Activated naive CD4-positive, alpha-beta T cell treated with anti-CD3 and anti-CD28 coated beads, Interleukin-2, amount 50 U/mL, for 24 hours (primary cell): ENCODE results near the gene ARID1B.

Experiments
- H3K27ac Mint-ChIP-seq: one replicate; pipeline ENCODE4 v1.8.0; 2021; ENCODE audit warnings: mild to moderate bottlenecking, mixed read lengths
- H3K27me3 Mint-ChIP-seq: one replicate; pipeline ENCODE4 v1.8.0; 2021; ENCODE audit warnings: mixed read lengths
- H3K36me3 Mint-ChIP-seq: one replicate; pipeline ENCODE4 v1.8.0; 2021; ENCODE audit warnings: mixed read lengths
- H3K4me1 Mint-ChIP-seq: one replicate; pipeline ENCODE4 v1.8.0; 2021; ENCODE audit warnings: mixed read lengths
- H3K4me3 Mint-ChIP-seq: one replicate; pipeline ENCODE4 v1.8.0; 2021; ENCODE audit warnings: mild to moderate bottlenecking, mixed read lengths
- H3K9me3 Mint-ChIP-seq: one replicate; pipeline ENCODE4 v1.8.0; 2021; ENCODE audit warnings: mixed read lengths

Gene ARID1B

GRCh38 chr6:157124485-157125254 is 347.5 kb downstream of the ARID1B start:
- no peaks in the 10 kb centered on the region for H3K9me3 Mint-ChIP-seq
- H3K36me3 Mint-ChIP-seq: peaks cover 12% of the 10 kb centered on the region
- peaks cover 28% of the 10 kb centered on the region for H3K4me1 Mint-ChIP-seq
- H3K4me3 Mint-ChIP-seq: no peak overlapping the region
- no peaks in the 10 kb centered on the region for H3K27me3 Mint-ChIP-seq
- no peak overlapping the region for H3K27ac Mint-ChIP-seq

- Mint-ChIP-seq H3K36me3 (peaks cover 10% of the 10 kb centered on the region), H3K4me1 (peaks cover 22% of the 10 kb centered on the region), H3K4me3 (no peak overlapping the region), H3K27ac (no peak overlapping the region), H3K9me3 (no peaks in the 10 kb centered on the region), H3K27me3 (no peaks in the 10 kb centered on the region)
Observed at GRCh38 chr6:157125531-157125930, 348.4 kb downstream of the ARID1B start.

GRCh38 chr6:157126183-157127098 is 349.3 kb downstream of the ARID1B start:
- no peak overlapping the region for H3K27ac Mint-ChIP-seq
- no peaks in the 10 kb centered on the region for H3K9me3 Mint-ChIP-seq
- no peak overlapping the region for H3K4me3 Mint-ChIP-seq
- H3K27me3 Mint-ChIP-seq: no peaks in the 10 kb centered on the region
- H3K4me1 Mint-ChIP-seq: peaks cover 18% of the 10 kb centered on the region
- H3K36me3 Mint-ChIP-seq: peaks cover 6% of the 10 kb centered on the region

- Mint-ChIP-seq H3K27ac (peak overlapping the region; percentile 43), H3K4me3 (no peak overlapping the region), H3K36me3 (peaks cover 6% of the 10 kb centered on the region), H3K4me1 (peaks cover 18% of the 10 kb centered on the region), H3K27me3 (no peaks in the 10 kb centered on the region), H3K9me3 (no peaks in the 10 kb centered on the region)
Observed at GRCh38 chr6:157128235-157128775, 351.1 kb downstream of the ARID1B start.

GRCh38 chr6:157131250-157131649 is 354.1 kb downstream of the ARID1B start:
- Mint-ChIP-seq H3K27ac (no peak overlapping the region), H3K36me3 (peaks cover 10% of the 10 kb centered on the region), H3K4me1 (peaks cover 15% of the 10 kb centered on the region), H3K4me3 (no peak overlapping the region), H3K27me3 (no peaks in the 10 kb centered on the region), H3K9me3 (no peaks in the 10 kb centered on the region)

GRCh38 chr6:157133856-157134255 is 356.7 kb downstream of the ARID1B start:
- Mint-ChIP-seq H3K4me1 (peaks cover 9% of the 10 kb centered on the region), H3K27me3 (no peaks in the 10 kb centered on the region), H3K36me3 (peaks cover 6% of the 10 kb centered on the region), H3K9me3 (no peaks in the 10 kb centered on the region), H3K27ac (no peak overlapping the region), H3K4me3 (no peak overlapping the region)

GRCh38 chr6:157134402-157135047 is 357.3 kb downstream of the ARID1B start:
- Mint-ChIP-seq H3K27ac (no peak overlapping the region), H3K36me3 (peaks cover 9% of the 10 kb centered on the region), H3K9me3 (no peaks in the 10 kb centered on the region), H3K4me1 (peaks cover 5% of the 10 kb centered on the region), H3K4me3 (no peak overlapping the region), H3K27me3 (no peaks in the 10 kb centered on the region)

- no peaks in the 10 kb centered on the region for H3K9me3 Mint-ChIP-seq
- H3K4me3 Mint-ChIP-seq: no peak overlapping the region
- H3K4me1 Mint-ChIP-seq: peaks cover 5% of the 10 kb centered on the region
- H3K27me3 Mint-ChIP-seq: no peaks in the 10 kb centered on the region
- H3K27ac Mint-ChIP-seq: peak overlapping the region; percentile 19
- peaks cover 10% of the 10 kb centered on the region for H3K36me3 Mint-ChIP-seq
Observed at GRCh38 chr6:157135691-157136090, 358.5 kb downstream of the ARID1B start.

- Mint-ChIP-seq H3K36me3 (peaks cover 14% of the 10 kb centered on the region), H3K4me3 (no peak overlapping the region), H3K4me1 (peaks cover 5% of the 10 kb centered on the region), H3K9me3 (no peaks in the 10 kb centered on the region), H3K27me3 (no peaks in the 10 kb centered on the region), H3K27ac (no peak overlapping the region)
Observed at GRCh38 chr6:157137501-157137900, 360.3 kb downstream of the ARID1B start.

- H3K9me3 Mint-ChIP-seq: no peaks in the 10 kb centered on the region
- peaks cover 13% of the 10 kb centered on the region for H3K4me1 Mint-ChIP-seq
- peaks cover 14% of the 10 kb centered on the region for H3K36me3 Mint-ChIP-seq
- H3K27ac Mint-ChIP-seq: no peak overlapping the region
- H3K4me3 Mint-ChIP-seq: no peak overlapping the region
- no peaks in the 10 kb centered on the region for H3K27me3 Mint-ChIP-seq
Observed at GRCh38 chr6:157139054-157139708, 362.0 kb downstream of the ARID1B start.

GRCh38 chr6:157143171-157143889 is 366.2 kb downstream of the ARID1B start:
- Mint-ChIP-seq H3K4me3 (no peak overlapping the region), H3K9me3 (no peaks in the 10 kb centered on the region), H3K27ac (peak overlapping the region; percentile 15)

GRCh38 chr6:157143890-157144798 is 367.0 kb downstream of the ARID1B start:
- Mint-ChIP-seq H3K4me1 (peaks cover 17% of the 10 kb centered on the region), H3K27ac (no peak overlapping the region), H3K27me3 (no peaks in the 10 kb centered on the region), H3K36me3 (peaks cover 10% of the 10 kb centered on the region), H3K9me3 (no peaks in the 10 kb centered on the region), H3K4me3 (no peak overlapping the region)

More at GRCh38 chr6:157143171-157143889, 366.2 kb downstream of the ARID1B start:
- Mint-ChIP-seq H3K27me3 (no peaks in the 10 kb centered on the region), H3K4me1 (peaks cover 17% of the 10 kb centered on the region), H3K36me3 (peaks cover 10% of the 10 kb centered on the region)

GRCh38 chr6:157144859-157145568 is 367.8 kb downstream of the ARID1B start:
- Mint-ChIP-seq H3K9me3 (no peaks in the 10 kb centered on the region), H3K4me1 (peaks cover 17% of the 10 kb centered on the region), H3K27me3 (no peaks in the 10 kb centered on the region), H3K36me3 (peaks cover 8% of the 10 kb centered on the region), H3K27ac (peak overlapping the region; percentile 43), H3K4me3 (no peak overlapping the region)
